Smooth muscle cell (in vitro differentiated cells): ENCODE measurements around the gene ZNF629. TPM values are rescaled to one million over a fixed set of nuclear protein-coding genes. Genes with fewer than 3 reads are reported as not detected.

Experiments
- DNase-seq: peaks from one replicate; lab custom pipeline; 2025; ENCODE audit not compliant: unreplicated experiment; lab: John Stamatoyannopoulos, UW
- H2AFZ ChIP-seq: fragments of 200-600 bp; sonication (generic); 2 replicates; pipeline ENCODE4 v1.6.0; 2016; ENCODE audit warnings: antibody characterized with exemption, low read depth, mild to moderate bottlenecking
- H3F3A ChIP-seq: fragments of 200-600 bp; sonication (generic); 2 replicates; pipeline ENCODE4 v1.6.0; 2017; ENCODE audit warnings: antibody characterized with exemption, low read depth
- H3K27ac ChIP-seq: fragments of 200-600 bp; sonication (generic); 2 replicates; pipeline ENCODE4 v1.5.1; 2016; ENCODE audit warnings: low read depth, mild to moderate bottlenecking
- H3K27me3 ChIP-seq: fragments of 200-600 bp; sonication (generic); 2 replicates; pipeline ENCODE4 v1.6.1; 2016; ENCODE audit warnings: low read depth, mild to moderate bottlenecking
- H3K36me3 ChIP-seq: fragments of 200-600 bp; sonication (generic); 2 replicates; pipeline ENCODE4 v1.5.1; 2016; ENCODE audit warnings: low read depth
- H3K4me1 ChIP-seq: fragments of 200-600 bp; sonication (generic); 2 replicates; pipeline ENCODE4 v1.5.1; 2016; ENCODE audit warnings: low read depth
- H3K4me2 ChIP-seq: fragments of 200-600 bp; sonication (generic); 2 replicates; pipeline ENCODE4 v1.6.0; 2016; ENCODE audit warnings: mild to moderate bottlenecking
- H3K4me3 ChIP-seq: fragments of 200-600 bp; sonication (generic); 2 replicates; pipeline ENCODE4 v1.5.1; 2016; ENCODE audit warnings: mild to moderate bottlenecking
- H3K79me2 ChIP-seq: fragments of 200-600 bp; sonication (generic); 2 replicates; pipeline ENCODE4 v1.6.0; 2016; ENCODE audit warnings: low read depth, mild to moderate bottlenecking
- H3K9ac ChIP-seq: fragments of 200-600 bp; sonication (generic); 2 replicates; pipeline ENCODE4 v1.6.0; 2016; ENCODE audit warnings: low read depth
- H3K9me3 ChIP-seq: fragments of 200-600 bp; sonication (generic); replicated peaks from 2 replicates; pipeline ENCODE4 v1.5.1; 2016; ENCODE audit warnings: low read depth
- H4K20me1 ChIP-seq: fragments of 200-600 bp; sonication (generic); 2 replicates; pipeline ENCODE4 v1.6.0; 2016; ENCODE audit warnings: low read depth
- CTCF ChIP-seq: fragments of 200-600 bp; sonication (generic); IDR thresholded peaks from 2 replicates; pipeline ENCODE4 v1.5.1; 2017; ENCODE audit warnings: borderline replicate concordance, mild to moderate bottlenecking, antibody characterized with exemption; ENCODE audit not compliant: insufficient read depth, poor library complexity, severe bottlenecking
- WGBS: methylation state at CpG from one replicate; pipeline ENCODE4 v1.1.7; 2016; ENCODE audit warnings: low lambda C conversion rate; 5-methylcytosine and 5-hydroxymethylcytosine counted together
- polyA plus RNA-seq: library from polyadenylated mRNA; unstranded; fragments of >200 nt; fragmentation: Nextera tagmentation; extraction: Ambion mirVana; gene quantifications from 2 replicates; pipeline ENCODE4 v1.2.1, GENCODE V29; 2016
- total RNA-seq: library from RNA; depleted of rRNA; stranded (reverse); fragments of >200 nt; gene quantifications from 2 replicates; pipeline ENCODE4 v1.2.3, GENCODE V29; 2014

Gene ZNF629
- total and polyA plus RNA-seq, 2 experiments from 2014 or later, result 11.6 to 13.4 TPM

- H3K4me1 ChIP-seq, result no peaks in the 10 kb centered on the region
- no peak overlapping the region for H2AFZ ChIP-seq
- no peaks in the 10 kb centered on the region for H3K9me3 ChIP-seq
- no peak overlapping the region for H3K9ac ChIP-seq
- 97% methylated on average over 17 of the region's 17 CpGs for WGBS
- peaks cover 4% of the 10 kb centered on the region for H3F3A ChIP-seq
- DNase-seq, result no peak
- no peak for TF ChIP-seq CTCF
- H3K4me3 ChIP-seq, result no peak overlapping the region
- peaks cover 13% of the 10 kb centered on the region for H3K36me3 ChIP-seq
- no peaks in the 10 kb centered on the region for H3K27me3 ChIP-seq
- peaks cover 2% of the 10 kb centered on the region for H4K20me1 ChIP-seq
- H3K27ac ChIP-seq, result no peak overlapping the region
- peaks cover 8% of the 10 kb centered on the region for H3K79me2 ChIP-seq
- H3K4me2 ChIP-seq, result no peak overlapping the region
These were observed 17.5 kb downstream of the ZNF629 start for GRCh38 chr16:30769379-30770089.

GRCh38 chr16:30768583-30769181 is 18.3 kb downstream of the ZNF629 start:
- no peak overlapping the region for H3K4me3 ChIP-seq
- H3K9me3 ChIP-seq, result no peaks in the 10 kb centered on the region
- peaks cover 16% of the 10 kb centered on the region for H3K79me2 ChIP-seq
- H3K27ac ChIP-seq, result no peak overlapping the region
- H3F3A ChIP-seq, result no peaks in the 10 kb centered on the region
- peaks cover 6% of the 10 kb centered on the region for H4K20me1 ChIP-seq
- H3K36me3 ChIP-seq, result peaks cover 13% of the 10 kb centered on the region
- 97% methylated on average over 23 of the region's 23 CpGs for WGBS
- H3K9ac ChIP-seq, result no peak overlapping the region
- DNase-seq, result no peak
- no peak overlapping the region for H2AFZ ChIP-seq
- TF ChIP-seq CTCF, result no peak
- no peaks in the 10 kb centered on the region for H3K27me3 ChIP-seq
- H3K4me1 ChIP-seq, result peaks cover under 1% of the 10 kb centered on the region
- H3K4me2 ChIP-seq, result no peak overlapping the region

- Histone ChIP-seq H3K27me3 (no peaks in the 10 kb centered on the region), H3K79me2 (peaks cover 23% of the 10 kb centered on the region), H3K4me1 (peaks cover 8% of the 10 kb centered on the region), H3K36me3 (peaks cover 13% of the 10 kb centered on the region), H3K27ac (no peak overlapping the region), H2AFZ (no peak overlapping the region), H4K20me1 (peaks cover 8% of the 10 kb centered on the region), H3K9ac (no peak overlapping the region), H3K9me3 (no peaks in the 10 kb centered on the region), H3K4me2 (no peak overlapping the region), H3K4me3 (no peak overlapping the region), H3F3A (no peaks in the 10 kb centered on the region)
- TF ChIP-seq CTCF, result no peak
- no peak for DNase-seq
- 98% methylated on average over 18 of the region's 18 CpGs for WGBS
These were observed 19.1 kb downstream of the ZNF629 start for GRCh38 chr16:30767767-30768465.
